ENCODE measurements around the gene FAM83C. TPM values are rescaled to one million over a fixed set of nuclear protein-coding genes. Genes with fewer than 3 reads are reported as not detected.

The FAM83C gene
- total RNA-seq, 1 donor from 2014 or later, result not detected

DNA sequence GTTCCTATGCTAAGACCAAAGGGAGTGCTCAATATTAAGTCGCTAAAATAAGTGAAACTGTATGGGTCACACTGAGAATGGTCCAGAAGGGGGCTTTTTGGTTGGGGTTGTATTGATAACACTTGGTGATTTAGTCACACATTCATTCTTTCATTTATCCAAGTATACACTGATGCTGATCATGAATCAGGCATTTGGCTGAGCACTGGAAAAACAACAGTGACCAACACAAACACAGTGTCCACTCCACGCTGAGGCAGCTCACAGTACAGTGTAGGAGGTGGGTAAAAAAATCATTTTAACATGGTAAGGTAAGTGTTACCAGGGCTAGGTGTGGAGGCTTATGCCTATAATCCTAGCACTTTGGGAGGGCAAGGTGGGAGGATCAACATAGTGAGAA, 9.2 kb upstream of the FAM83C start:
- intact Hi-C loops (cut with micrococcal nuclease), result loop anchor here (10.0 kb wide), 1 partner anchor 313 kb away; the partner anchor contains the start of gene SPAG4

DNA sequence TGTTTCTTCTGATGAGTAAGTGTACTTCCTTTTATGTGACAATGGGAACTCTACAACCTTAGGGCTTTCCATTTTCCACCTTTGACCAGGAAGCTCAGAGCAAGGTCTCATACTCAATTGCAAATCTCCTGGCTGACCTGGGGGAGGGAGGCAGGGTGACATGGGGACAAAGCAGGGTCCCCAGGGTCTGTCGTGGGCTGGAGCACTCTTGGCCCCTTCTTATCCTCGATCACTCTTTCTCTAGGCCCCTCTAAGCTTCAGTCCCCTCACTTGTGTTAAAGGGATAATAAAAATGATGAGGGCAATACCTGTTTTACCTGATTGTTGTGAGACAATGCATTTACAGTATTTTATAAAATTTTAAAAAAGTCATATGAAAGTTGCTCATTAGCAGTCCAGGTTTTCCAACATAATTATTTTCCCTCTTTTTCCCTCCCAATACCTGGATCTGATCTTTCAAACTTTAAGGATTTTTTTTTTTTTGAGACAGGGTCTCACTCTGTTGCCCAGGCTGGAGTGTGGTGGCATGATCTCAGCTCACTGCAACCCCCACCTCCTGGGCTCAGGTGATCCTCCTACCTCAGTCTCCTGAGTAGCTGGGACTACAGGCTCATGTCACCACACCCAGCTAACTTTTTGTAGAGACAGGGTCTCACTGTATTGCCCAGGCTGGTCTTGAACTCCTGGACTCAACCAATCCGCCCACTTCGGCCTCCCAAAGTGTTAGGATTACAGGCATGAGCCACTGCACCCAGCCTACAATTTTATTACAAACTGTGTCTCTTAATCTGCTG, 8.4 kb upstream of the FAM83C start:
- intact Hi-C loops (cut with micrococcal nuclease), result loop anchor here (10.0 kb wide), 1 partner anchor 314 kb away; the partner anchor contains the start of gene SPAG4

DNA sequence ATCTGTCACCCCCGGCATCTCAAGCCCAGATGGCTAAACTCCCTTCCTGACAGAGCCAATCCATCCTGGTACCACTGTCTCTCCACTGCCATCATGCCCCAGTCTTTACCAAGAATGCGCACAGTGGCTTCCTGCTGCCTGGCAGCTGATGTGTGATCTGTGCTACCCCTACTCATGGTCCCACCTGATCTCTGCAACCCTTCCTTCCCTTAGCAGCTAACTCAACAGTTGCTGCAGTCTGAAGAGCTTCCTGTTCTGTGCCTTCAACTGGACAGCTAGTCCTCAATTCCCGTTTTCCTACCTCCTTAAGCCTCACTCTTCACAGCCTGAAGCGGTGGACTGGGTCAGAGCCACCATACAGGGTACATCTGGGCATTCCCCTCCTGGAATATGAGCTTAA, 7.6 kb upstream of the FAM83C start:
- intact Hi-C loops (cut with micrococcal nuclease), result loop anchor here (10.0 kb wide), 1 partner anchor 315 kb away; the partner anchor contains the start of gene SPAG4

DNA sequence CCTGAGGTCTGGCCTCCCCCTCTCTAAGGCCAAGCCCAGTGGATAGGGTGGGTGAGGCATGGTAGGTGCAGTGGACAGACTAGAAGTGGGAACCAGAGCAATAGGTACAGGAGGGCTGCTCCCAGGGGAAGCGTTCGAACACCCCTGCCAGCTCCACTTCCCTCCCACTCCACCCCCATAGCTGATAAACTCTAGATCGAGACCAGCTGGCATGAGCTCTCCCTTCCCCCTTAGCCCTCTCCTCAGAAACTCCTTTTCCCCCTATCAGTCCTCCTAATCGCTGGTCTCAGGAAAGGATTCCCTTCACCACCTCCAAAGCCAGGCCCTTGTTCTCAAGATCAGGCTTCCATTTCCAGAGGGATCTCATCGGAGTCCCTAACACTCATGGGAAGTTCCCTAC, 6.0 kb upstream of the FAM83C start:
- intact Hi-C loops (cut with micrococcal nuclease), result no loop called here

DNA sequence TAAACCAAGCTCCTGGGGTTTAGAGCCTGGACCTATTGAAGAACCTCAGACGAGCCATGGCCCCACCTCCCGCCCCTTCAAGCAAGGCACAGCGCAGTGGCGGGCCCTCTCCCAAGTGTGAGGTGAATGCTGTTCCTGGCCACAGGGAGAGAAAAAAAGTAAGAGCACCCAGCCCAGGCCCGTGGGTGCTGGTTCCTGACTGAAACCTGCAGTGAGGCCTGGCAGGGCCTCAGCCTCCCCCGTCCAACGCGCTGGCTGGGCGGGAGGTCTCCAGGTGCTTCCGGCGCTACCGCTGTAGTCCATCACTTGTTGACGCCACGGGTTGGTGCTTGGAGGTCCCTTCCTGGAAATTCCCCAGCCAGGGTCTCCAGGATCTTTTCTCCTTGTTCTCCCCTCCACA, 5.5 kb upstream of the FAM83C start:
- intact Hi-C loops (cut with micrococcal nuclease), result no loop called here

DNA sequence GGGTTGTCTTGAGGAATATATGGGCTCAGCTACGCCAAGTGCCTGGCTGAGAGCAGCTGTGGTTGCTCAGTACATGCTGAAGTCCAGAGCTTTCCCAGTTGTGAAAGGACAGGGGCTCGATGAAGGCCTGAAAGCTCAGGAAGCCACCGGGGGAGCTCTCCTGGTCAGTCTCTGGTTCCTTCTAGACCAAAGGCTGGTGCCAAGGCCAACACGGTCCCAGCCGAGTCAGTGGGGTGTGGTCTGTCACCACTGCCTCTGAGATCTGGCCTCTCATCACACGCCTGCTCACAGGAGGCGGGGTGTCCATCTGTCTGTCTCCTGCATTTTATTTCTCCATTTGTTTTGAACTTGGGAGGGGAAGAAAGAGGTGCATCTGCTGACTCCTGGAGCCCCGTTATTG, 4.9 kb upstream of the FAM83C start:
- intact Hi-C loops (cut with micrococcal nuclease), result no loop called here

DNA sequence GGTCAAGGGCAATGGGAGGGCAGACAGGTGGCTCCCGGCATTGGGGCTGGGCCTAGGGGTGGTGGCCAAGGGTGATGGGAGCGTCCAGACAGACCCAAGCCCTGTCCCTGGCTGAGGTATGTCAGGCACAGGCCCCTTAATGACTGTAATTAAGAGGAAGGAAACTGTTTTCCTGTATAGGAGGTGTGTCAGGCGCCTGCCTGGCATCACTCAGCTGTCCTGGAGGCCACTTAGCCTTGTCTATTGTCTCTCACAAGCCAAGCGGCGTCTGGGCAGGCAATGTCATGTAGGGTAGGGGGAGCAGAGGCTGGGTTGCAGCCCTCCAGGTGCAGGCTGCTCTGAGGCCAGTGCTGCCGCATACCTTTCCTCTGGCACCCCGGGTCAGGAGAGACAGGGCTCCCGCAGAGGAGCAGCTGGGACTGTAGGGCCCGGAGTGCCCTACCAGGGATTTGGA, 3.9 kb upstream of the FAM83C start:
- intact Hi-C loops (cut with micrococcal nuclease), result no loop called here

DNA sequence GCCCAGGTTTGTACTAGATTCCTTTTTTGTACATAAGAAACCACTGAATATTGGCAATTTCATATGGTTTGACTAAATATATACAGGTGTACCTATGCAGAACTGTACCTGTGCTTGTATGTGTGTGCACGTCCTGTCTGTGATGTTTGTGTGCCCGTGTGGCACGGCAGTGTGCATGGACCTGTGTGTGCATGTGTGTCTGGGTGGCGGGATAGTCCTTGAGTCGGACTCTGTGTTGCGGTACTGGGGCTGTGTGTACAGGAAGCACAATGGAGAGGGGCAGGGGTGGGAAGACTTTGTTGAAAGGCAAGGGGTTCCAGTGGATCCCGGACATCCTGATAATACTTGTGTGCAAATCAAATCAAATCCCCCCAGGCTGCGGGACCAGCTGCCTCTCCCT, 3.4 kb upstream of the FAM83C start:
- intact Hi-C loops (cut with micrococcal nuclease), result no loop called here

DNA sequence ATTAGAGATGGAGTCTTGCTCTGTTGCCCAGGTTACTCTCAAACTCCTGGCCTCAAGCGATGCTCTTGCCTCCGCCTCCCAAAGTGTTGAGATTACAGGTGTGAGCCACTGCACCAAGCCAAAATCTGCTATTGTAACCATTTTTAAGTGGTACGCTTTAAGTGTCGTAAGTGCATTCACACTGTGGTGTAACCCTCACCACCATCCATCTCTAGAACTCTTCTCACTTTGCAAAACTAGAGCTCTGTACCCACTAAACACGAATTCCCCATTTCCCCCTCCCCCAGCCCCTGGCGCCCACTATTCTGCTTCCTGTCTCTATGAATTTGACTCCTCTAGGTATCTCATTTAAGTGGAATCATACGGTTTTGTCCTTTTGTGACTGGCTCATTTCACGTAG, 2.8 kb upstream of the FAM83C start:
- intact Hi-C loops (cut with micrococcal nuclease), result no loop called here

DNA sequence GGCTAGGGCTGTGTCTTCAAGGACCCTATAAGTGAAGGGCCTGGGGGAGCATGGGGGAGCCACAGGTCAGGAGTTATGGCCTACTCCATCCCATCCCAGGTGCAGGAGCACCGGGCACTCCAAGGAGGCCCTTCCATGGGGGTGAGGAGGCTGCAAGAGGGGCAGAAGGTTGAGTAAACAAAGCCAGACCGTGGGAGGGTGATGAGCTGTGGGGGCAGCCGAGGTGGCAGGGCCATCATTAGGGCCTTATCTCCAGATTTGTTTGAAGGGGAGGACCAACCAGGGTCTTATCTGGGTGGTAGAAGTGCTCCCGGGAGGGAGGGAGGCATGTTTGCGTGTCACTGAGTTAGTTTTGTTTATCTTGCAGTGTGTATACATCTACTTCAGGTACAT, 2.1 kb upstream of the FAM83C start:
- intact Hi-C loops (cut with micrococcal nuclease), result no loop called here

DNA sequence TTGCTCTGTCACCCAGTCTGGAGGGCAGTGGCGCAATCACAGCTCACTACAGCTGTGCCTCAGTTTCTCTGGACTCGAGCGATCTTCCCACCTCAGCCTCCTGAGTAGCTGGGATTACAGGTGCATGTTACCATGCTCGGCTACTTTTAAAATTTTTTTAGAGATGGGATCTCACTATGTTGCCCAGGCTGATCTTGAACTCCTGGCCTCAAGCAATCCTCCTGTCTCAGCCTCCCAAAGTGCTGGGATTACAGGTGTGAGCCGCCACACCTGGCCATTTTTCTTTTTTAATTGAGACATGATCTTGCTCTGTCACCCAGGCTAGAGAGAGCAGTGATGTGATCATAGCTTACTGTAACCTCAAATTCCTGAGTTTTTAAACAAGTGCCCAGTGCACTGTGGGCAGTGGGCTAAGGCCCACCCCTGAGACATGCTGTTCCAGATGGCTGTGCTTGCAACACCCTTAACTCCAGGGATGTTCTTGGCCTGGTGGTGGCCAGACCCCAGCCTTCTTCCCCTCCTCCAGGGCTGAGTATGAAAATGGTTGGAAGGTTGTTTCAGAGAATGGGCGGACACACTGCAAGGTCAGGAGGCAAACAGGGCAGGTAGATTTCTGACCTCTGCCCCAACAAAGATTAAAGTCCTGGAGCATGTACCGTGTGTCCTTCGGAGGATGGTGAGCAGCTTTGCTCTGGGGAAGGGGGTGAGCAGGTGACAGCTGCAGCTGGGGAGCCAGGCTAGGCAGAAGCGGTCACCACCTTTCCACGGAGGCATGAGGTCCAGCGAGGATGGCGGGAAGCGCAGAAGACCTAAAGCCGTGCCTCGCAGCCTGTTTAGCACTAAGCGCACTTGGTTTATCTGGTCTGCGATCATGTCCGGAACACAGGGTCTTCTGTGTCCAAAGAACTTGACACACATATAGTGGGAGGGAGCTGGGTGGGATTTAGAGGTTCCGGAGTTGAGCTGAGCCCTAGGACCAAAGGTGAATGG, 1.4 kb upstream of the FAM83C start:
- intact Hi-C loops (cut with micrococcal nuclease), result no loop called here

DNA sequence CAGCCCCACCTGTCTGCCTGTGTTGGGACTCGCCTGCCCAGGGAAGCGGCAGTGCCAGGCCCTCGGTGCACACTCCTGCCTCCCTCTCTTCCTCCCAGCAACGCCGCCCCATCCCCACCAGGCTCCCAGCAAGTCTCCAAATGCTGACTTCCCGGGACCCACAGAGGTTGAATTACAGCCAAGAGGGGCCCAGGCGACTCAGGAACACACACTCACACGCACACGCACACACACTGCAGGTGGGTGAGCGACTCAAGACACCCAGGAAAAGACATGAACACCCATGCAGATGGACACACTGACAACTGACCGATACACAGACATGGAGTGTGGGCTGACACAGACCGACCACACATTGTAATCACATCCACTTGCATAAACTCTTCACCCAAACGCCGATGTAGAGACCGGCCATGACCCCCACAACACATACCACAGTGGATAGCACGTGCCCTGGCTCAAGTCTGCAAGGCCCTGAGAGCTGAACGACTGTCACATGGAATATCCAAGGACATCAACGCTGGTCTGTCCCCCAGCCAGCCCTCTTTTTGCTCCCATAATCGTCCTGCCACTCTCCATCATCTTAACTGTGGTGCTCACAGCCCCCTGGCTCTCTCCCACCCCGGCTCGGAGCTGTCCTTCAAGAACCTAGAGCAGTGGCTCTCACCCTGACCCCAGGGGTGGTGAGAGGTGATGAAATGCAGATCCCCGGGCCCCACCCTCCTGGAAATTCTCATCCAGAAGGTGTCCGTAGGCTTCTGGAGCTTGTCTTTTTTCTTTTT, 470 bp upstream of the FAM83C start:
- intact Hi-C loops (cut with micrococcal nuclease), result no loop called here

DNA sequence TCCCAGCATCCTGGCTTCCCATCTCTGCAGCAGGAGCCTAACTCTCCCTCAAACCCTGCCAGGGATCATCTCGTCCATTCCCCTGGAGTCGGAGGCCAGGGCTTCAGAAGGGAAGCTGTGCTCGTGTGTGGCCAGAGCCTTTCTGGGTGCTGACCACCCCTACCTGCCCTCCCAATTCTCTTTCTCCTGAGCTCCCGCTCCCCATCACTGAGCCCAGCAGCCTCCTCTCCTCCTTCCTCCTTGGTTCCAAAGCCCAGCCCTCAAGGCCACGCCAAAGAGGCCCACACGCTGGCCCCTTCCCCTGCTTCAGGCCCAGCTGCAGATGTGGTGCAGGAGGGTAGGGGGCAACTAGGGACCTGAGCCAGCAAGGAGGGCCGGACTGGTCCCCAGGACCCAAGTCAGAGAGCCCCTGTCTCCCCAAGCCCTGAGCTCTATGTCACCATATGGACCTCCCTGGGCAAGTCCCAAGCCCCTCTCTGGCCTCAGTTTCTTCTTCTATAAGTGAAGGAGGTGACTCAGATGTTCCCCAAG, 1.3 kb downstream of the FAM83C start:
- intact Hi-C loops (cut with micrococcal nuclease), result no loop called here

DNA sequence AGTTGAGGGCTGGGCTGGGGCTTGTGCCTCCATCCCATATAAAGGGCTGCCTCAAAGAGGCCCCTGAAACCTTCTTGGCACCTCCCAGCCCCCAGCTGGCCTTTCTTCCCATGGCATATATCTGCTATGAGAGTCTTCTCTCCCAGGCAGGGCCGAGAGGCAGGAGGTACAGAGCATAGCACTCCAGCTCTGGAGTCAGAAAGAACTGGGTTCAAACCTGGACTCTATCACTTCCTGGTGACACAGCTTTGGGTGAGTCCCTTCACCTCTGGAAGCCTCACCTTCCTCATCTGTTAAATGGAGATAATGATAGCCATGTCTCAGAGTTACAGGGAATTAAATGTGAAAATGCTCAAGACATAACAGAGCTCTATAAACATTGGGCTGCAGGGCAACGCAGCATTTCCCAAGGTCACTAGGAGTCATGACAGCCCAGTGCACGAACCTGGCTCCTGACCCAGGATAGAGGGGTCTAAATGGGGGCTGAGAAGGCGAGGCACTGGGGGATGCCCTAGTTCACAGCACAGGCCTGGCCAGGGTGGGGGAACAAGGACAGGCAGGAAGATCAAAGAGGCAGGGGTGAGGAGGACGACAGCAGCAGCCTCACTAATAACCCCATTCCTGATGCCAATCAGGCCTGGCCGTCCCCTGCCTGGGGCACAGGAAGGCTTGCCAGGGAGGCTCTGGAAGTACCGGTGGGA, 1.9 kb downstream of the FAM83C start:
- intact Hi-C loops (cut with micrococcal nuclease), result no loop called here

DNA sequence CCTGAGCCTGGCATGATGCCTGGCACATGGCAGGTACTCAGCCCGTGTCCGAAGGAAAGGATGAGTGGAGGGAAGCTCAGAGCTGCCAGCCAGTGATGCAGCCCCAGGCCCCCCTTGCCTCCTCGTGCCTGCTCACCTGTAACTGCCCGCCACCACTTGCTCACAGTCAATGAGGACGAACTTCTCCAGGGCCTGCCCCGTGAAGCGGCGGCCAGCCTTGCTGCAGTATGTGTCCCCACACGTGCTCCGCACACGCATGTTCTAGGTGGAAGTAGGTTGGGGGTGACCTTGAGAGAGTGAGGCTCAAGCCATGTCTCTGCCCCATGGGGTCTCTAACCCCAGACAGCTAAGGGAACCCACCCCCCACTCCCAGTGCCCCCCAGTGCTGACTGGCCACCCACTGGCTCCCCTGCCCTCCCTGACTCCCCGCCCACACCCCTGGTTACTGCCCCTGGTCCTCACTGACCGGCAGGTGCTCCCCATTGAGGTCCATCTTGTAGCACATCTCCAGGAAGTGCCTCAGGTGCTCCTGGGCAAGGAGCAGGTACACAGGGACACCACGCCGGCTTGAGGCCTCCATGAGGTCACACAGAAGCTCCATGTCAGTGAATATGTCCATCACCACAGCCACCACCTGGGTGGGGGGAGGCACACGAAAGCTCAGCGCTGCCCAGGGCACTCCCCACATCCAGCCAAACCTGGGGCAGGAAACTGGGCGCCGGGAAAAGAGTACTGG, 3.7 kb downstream of the FAM83C start:
- intact Hi-C loops (cut with micrococcal nuclease), result loop anchor here (10.0 kb wide), 1 partner anchor 376 kb away; the partner anchor contains the start of genes CPNE1 and RBM12

DNA sequence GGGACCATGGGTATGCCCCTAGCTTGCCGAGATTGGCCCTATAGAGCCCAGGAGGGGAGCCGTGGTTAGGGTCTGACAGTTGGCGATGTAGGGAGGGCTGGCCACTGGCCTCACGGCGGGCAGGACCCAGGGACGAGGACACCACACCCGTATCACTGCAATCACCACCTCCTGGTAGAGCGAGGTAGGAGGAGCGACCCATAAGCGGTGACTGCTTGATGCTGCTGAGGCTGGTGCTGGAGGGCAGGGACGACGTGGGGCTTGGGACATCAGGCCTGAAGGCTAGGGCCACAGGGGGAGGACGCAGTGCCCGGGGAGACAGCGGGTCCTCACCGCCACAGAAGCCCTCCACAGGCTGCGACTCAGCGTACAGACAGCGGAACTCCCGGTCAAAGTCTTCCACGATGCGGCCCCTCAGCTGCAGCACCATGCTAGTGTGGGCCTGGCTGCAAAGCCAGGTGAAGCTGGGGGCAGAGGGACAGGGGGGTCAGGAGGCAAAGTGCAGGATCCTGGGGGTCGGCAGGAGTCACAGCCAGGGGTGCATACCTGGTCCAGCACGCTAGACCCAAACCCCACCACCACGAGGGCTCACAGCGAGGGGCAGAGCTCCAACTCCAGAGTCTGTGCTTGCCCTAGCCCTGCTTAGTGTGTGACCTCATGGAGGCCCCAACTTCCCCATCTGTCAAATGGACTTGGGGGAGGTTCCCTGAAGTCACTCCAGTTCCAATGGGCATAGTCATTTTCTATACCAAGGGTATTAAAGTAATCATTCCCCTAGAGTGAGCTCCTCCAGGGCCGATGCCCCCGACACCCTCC, 4.5 kb downstream of the FAM83C start:
- intact Hi-C loops (cut with micrococcal nuclease), result loop anchor here (10.0 kb wide), 1 partner anchor 377 kb away; the partner anchor contains the start of genes CPNE1 and RBM12

DNA sequence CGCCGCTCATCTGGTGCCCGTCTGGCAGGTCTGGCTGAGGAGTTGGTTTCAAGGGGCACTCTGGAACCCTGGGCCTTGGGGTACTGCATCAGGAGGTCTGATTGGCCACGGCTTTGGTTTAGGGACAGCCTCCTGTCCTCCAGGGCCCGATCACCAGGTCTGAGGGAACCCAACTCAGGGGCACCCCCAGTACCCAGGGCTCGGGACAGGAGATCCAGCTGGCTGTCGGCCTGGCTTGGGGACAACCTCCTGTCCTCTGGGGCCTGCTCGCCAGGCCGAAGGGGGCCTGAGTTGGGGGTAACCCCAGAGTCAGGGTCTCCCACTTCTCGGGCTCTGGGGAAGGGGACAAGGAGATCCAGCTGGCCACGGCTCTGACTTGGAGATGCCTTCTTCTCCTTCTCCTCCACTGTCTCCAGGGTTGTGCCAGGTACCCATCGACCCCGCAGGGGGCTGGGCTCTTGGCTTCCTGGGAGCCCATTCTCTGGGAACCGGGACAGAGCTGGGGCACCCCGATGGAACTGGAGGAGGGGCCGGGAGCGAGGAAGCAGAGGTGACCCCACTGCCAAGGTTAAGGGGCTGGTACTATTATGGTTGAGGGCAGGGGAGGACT, 5.2 kb downstream of the FAM83C start:
- intact Hi-C loops (cut with micrococcal nuclease), result loop anchor here (10.0 kb wide), 1 partner anchor 378 kb away; the partner anchor contains the start of genes CPNE1 and RBM12

Data from T-helper 1 cell treated with Interleukin-12 subunit alpha and Interleukin-12 subunit beta and Interleukin-4 antibody, amounts not matched to agents 30 ng/mL and 1 ng/mL, for 36 hours (primary cell).